Stimulated activated CD8-positive, alpha-beta memory T cell treated with anti-CD3 and anti-CD28 coated beads, Interleukin-4, amount 100 ng/mL, for 48 hours (primary cell): ENCODE measurements around the gene MPDU1.

ENCODE experiments used
- DNase-seq: peaks from one replicate; pipeline ENCODE4 v3.0.0-alpha.2; 2020

MPDU1 gene

DNA sequence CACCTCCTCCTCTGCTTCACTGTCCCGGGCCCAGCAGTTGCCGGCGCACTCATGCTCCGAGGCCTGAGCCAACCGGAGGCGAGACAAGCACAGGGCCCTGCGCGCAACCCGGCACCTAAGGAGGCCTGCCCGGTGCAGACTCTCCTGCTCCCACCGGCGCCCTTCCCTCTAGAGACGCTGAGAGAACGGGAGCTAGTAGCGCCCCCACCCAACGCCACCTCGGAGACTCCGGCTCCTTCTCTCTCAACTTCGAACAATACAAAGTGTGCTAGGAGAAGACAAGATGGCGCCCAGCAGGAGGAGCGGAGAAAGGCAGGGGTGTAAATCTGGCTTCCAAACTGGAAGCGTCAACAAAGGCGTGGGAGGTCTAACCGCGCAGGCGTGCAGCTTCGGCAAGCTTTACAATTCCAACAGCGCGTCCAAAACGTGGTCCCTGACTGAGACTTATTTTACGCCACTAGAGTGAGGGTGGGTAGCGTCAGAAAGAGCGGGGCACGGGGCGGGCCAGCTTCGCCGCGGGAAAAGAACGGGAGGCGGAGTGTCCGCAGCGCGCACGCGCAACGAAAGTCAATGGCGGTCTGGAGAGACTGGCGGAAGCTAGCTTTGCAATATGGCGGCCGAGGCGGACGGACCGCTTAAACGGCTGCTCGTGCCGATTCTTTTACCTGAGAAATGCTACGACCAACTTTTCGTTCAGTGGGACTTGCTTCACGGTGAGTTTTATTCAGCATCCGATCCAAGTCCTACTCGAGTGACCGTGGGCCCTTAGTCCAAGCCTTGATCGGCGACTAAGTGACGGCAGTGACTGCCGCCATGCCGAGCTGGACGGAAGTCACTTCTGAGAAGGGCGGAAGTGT is at the start of gene MPDU1:
Gene MPDU1, plus strand, starts transcription at position 600 of the 857 bp plus-strand sequence. Its CDS starts 11 bp downstream, at position 611.
- DNase-seq, result peak; percentile 95

DNA sequence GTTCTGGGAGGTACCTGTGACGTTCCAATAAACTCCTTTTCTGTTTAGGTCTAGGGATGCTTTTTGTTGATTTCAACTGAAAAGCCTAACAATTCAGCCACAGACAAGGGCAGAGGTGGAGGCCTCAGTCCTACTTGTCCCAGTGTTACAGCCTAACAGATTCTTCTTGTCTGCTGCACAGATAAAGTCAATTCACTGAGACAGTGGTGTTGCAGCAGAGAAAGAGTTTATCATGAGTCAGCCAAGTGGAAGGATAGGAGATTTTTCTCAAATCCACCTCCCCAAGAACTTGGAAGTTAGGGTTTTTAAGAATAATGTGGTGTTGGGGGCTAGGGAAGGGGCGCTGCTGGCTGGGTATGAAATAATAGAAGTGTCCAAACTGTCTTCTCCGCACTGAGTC is 45.6 kb upstream of the MPDU1 start:
- no peak for DNase-seq

DNA sequence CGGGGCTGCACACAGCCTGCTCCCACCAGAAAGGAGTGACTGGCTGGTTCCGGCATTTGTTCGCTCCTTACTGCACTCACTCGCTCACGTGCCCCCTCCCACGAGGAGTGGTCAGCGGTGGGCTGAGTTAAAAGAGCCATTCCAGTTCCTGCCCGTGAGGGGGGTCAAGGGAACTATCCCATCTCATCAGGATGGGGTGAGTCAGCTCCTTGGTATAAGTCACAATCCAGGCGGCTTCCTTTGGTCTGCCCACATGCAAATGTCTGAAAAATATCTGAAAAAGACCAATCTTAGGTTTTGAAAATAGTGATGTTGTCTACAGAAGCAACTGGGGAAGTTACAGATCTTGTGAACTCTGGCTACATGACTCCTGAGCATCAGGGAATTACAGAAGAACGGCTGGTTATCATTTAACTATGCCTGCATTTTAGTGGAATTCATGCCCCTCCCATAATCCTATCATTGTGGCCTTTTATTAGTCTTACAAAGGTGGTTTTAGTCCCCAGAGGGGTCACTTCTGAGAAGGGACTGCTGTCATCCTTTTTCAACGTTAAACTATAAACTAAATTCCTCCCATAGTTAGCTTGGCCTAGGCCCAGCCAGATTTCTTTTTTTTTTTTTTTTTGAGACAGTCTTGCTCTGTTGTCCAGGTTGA is 44.6 kb upstream of the MPDU1 start:
- DNase-seq, result no peak

DNA sequence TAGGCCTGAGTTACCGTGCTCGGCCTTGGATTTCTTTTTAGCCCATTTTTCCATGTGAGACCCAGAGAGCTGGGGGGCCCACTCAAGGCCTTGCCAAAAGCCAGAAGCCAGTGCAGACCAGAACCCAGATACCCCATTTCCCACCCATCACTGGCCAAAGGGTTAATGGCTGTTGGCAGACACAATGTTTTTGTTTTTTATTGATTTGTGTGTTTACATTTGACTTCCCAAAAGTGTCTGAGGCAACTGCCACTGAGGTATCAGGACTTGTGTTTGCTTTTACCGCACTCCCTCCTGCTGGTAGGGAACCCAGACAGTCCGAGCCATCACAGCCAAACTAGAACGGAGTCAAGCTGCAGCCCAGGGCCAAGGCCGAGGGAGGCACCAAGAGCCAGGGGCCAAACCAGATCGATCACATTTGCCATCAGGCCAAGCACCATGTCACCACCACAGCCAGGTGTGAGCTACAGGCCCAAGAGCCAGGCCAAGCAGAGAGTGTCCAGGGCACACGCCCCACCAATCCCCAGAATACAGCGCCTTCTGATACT is 42.5 kb upstream of the MPDU1 start:
- no peak for DNase-seq

DNA sequence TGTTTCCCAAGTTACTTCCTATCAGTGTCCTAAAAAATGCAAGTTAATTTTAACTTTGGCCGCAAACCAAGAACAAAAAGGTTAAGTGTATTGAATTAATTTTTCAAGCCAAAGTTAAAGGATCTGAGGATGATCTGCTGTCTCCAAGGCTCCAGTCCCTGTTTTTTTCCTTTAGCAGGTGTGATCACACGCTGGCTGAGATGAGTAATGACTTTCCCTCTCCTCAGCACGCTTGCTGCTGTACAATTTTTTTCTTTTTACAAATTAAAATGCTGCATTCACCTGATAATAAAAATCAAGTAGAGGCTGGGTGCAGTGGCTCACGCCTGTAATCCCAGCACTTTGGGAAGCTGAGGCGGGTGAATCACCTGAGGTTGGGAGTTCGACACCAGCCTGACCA is 38.7 kb upstream of the MPDU1 start:
- DNase-seq, result no peak

DNA sequence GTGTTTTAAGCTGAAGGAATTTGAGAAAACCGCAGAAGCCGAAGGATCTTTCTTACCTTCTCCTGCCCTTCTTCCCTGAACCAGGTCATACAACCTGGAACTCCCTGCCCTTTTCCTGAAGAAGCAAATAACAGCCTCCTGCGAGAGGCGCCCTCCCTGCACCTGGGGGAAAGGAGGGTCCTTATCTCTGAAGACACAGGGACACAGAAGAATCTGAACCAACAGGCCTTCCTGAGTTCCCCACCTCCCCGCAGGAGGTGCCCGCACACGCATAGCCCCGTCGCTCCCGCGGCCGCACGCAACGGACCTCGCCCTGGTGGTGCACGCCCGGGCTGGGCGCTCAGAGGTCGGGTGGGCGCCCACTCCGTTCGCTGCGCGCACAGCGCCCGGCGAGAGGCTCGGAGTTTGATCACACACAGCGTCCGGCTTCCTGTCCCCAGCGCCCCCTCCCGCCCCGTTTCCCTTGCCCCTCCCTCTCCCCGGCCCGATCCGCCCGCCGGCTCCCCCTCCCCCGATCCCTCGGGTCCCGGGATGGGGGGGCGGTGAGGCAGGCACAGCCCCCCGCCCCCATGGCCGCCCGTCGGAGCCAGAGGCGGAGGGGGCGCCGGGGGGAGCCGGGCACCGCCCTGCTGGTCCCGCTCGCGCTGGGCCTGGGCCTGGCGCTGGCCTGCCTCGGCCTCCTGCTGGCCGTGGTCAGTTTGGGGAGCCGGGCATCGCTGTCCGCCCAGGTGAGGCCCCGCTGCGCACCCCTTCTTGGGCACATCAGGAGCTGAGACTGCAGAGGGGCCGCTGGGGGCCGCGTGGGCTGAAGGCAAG is 34.9 kb upstream of the MPDU1 start, which contains the start of gene TNFSF12:
Gene TNFSF12, plus strand, starts transcription at position 474 of the 816 bp plus-strand sequence. Its CDS starts 96 bp downstream, at position 570.
- peak; percentile 72 for DNase-seq

DNA sequence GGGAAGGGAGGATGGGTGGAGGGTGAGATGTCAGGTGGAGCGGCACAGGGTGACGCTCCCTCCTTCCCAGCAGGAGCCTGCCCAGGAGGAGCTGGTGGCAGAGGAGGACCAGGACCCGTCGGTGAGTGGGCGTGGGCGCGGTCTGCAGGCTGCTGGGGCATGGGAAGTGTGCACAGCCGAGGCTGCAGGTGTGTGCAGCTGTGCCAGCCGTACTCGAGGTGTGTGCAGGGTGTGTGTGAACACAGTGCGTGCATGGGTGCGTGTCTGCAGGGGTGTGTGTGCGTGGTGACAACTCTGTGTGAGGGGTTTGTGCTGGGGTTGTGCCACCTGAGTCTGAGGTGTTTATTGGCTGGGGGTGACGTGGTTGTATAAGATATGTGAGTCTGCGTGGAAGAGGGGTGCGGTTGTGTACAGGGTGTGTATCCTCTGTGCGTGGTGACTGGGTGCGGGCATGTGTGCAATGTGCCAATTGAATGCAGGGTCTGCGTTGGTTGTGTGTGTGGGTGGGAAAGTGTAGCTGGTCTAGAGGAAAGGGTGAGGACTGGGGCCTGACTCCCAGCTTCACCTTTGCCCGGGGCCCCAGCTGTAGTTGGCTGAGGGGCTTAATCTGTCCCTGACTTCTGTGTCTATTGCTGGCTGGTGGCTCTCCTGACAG is 34.1 kb upstream of the MPDU1 start:
- peak; percentile 63 for DNase-seq

DNA sequence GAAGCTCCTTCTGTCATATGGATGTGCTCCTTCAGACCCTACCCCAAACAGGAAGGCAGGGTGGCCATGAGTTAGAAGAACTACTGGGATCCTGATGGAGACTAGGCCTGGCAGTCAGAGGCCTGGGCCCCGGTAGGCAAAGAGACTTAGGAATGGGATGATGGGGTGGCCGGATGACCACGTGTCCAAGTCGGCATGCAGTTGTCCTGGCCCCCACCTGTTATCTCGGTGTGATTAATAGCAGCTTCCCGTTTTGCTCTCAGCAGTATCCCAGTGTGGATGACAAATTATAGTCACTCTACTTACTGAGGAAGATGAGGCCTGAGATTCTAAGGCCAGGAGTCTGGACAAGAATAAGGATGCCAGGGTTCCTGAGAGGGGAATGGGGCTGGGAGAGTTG is 33.3 kb upstream of the MPDU1 start:
- no peak for DNase-seq

DNA sequence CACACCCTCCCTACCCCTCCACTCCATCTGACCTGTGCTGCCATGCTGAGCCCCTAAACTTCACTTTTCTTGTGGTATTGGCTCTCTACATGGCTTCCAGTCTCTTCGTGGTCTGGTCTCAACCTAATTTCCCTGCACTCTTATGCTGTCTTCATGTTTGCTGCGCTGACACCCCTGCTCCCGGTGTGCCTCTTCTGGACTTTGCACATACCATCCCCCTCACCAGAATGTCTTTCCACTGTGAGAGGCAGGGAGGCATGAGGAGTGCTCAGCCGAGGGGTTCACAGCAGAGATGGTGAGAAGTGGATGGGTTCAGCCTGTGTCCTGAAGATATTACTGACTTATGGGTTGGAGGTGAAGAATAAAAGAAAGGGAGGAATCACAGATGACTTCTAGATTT is 32.3 kb upstream of the MPDU1 start:
- no peak for DNase-seq

DNA sequence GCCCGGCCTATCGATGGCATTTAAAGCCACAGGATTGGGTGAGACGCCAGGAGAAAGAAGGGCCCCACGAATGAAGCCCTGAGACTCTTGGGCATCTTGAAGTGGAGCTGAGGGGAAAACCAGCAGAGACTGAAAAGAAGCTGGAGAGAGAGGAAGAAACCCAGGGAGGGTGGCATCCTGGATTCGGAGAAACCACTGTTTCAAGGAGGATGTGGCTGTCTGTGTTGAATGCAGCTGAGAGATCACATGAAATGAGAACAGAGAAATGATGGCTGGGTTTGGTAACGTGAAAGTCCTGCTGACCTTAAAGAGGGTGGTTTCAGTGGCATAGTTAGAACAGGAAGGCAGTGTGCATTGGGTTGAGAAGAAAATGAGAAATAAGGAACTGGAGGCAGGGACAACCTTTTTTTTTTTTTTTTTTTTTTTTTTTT is 31.0 kb upstream of the MPDU1 start:
- DNase-seq, result no peak

DNA sequence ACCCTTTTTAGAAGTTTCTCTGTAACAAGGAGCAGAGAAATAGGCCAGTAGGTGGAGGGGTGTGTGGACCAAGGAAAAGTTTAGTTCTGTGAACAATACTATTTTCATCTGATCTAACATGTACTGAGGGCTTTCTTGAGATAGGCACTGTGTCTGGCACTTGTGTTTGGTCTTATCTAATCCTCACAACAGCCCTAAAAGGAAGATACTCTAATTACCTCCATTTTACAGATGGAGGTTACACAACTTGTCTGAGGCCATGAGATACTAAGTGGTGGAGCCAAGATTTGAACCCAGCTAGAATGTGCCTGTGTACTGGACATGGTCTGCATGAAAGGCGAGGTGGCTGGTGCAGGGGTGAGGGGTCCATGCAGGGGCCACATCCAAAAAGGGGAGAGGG is 30.3 kb upstream of the MPDU1 start:
- DNase-seq, result no peak

DNA sequence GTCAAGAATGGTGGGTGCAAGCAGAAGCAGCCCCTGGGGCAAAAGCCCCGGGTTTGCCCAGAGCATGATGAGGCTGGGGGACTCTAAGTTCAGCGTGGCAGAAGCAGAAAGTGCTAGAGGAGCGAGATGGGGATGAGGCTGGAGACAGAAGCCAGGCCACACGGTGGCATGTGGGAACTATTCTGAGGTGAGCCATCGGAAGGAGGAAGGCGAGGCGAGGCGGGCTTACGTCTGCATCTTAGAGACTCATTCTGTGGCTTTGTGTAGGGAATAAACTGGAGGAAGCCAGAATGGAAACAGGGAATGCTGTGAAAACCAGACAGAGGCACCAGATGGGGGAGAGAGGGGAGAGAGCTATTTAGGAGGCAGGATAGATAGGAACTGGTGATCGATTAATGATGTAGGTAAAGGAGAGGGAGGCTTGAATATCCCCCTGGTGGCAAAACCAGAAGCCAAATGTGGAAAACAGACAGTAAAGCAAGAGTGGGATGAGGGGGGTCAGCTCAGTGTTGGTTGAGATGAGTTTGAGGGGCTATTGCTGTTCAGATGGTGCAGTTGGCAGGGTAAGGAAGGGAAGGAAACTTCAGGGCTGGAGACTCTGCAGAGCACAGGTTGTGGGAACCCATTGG is 28.2 kb upstream of the MPDU1 start:
- no peak for DNase-seq

DNA sequence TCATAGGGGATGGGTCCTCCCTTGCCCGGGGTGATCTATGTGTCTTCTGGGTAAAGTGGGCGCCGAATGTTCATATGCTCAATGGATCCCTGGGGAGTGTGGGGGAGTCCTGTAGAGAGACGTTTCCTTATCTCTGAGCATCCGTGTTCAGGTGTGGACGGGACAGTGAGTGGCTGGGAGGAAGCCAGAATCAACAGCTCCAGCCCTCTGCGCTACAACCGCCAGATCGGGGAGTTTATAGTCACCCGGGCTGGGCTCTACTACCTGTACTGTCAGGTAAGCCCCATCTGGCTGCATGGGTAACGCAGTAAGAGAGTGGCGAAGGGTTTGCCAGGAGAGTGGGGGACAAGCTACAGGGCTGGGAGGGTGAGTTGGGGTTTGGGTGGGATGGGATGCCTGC is 27.0 kb upstream of the MPDU1 start:
- no peak for DNase-seq

DNA sequence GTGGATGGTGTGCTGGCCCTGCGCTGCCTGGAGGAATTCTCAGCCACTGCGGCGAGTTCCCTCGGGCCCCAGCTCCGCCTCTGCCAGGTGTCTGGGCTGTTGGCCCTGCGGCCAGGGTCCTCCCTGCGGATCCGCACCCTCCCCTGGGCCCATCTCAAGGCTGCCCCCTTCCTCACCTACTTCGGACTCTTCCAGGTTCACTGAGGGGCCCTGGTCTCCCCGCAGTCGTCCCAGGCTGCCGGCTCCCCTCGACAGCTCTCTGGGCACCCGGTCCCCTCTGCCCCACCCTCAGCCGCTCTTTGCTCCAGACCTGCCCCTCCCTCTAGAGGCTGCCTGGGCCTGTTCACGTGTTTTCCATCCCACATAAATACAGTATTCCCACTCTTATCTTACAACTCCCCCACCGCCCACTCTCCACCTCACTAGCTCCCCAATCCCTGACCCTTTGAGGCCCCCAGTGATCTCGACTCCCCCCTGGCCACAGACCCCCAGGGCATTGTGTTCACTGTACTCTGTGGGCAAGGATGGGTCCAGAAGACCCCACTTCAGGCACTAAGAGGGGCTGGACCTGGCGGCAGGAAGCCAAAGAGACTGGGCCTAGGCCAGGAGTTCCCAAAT is 26.4 kb upstream of the MPDU1 start:
- no peak for DNase-seq

DNA sequence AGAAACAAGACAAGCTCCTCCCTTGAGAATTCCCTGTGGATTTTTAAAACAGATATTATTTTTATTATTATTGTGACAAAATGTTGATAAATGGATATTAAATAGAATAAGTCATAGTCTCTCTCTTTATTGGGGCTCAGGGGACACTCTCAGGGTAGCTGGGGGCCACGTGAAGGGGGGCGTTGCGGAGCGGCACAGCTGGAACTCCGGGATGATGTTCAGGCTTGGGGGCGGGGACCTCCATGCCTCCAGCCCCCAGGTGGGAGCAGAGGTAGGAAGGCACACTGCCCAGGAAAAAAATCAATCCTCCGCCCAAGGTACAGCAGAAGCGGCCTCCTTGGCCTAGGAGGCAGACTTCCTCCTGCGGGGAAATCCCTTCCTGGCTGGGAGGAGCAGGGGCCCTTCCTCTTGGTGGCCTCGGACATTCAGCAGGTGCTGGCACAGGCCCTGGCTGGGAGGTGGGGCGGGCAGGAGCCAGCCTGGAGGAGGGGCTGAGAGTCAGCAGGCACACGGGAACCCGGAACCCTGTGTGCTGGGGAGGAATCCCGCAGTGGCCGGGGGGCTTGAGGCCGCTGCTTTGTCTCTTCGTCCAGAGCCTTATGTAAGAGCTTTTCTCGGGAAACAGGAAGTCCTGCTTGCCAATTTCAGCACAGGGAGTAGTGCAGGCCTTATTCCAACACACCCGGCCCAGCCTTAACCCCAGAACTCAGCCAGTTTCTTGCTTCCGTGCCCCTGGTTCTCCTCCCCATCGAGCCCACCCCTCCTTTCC is 25.7 kb upstream of the MPDU1 start:
- no peak for DNase-seq

DNA sequence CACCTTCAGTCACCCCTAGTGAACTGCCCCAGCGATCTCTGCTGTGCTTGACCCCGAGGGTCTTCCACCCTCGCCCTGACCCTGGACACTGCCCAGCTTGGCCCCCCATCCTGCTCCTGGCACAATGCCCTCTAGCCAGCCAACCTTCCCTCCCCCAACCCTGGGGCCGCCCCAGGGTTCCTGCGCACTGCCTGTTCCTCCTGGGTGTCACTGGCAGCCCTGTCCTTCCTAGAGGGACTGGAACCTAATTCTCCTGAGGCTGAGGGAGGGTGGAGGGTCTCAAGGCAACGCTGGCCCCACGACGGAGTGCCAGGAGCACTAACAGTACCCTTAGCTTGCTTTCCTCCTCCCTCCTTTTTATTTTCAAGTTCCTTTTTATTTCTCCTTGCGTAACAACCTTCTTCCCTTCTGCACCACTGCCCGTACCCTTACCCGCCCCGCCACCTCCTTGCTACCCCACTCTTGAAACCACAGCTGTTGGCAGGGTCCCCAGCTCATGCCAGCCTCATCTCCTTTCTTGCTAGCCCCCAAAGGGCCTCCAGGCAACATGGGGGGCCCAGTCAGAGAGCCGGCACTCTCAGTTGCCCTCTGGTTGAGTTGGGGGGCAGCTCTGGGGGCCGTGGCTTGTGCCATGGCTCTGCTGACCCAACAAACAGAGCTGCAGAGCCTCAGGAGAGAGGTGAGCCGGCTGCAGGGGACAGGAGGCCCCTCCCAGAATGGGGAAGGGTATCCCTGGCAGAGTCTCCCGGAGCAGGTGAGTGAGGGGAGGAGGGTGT is 24.9 kb upstream of the MPDU1 start, which contains the start of gene TNFSF13:
Gene TNFSF13, plus strand, starts transcription at position 207 of the 776 bp plus-strand sequence. Its CDS starts 290 bp downstream, at position 497.
- no peak for DNase-seq

DNA sequence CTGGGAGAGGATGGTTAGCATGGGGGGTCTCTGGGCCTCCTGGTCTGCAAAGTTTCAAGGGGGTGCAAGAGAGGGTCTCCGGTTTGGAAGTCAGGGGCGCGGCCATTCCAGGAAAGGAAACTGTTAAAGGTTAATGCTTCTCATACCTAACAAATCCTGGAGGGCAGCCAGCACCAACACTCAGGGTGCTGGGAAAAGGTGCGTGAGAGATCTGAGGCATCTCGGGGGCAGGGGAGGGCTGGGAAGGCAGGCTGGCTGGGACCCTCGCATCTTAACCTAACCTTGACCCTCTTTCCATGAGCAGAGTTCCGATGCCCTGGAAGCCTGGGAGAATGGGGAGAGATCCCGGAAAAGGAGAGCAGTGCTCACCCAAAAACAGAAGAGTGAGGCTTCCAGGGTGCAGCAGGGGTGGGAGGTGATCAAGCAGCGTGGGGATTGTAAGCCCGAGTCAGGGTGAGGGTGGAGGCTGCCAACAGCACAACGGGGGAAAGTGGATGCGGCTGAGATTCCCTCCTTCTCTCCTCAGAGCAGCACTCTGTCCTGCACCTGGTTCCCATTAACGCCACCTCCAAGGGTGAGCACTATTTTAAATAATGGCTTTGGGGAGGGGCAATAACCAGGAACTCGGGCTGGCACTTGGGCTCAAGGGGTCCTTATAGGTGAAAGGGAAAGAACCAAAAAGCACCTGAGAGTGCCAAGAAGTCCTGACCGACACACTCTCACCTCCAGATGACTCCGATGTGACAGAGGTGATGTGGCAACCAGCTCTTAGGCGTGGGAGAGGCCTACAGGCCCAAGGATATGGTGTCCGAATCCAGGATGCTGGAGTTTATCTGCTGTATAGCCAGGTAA is 24.1 kb upstream of the MPDU1 start:
- no peak for DNase-seq

DNA sequence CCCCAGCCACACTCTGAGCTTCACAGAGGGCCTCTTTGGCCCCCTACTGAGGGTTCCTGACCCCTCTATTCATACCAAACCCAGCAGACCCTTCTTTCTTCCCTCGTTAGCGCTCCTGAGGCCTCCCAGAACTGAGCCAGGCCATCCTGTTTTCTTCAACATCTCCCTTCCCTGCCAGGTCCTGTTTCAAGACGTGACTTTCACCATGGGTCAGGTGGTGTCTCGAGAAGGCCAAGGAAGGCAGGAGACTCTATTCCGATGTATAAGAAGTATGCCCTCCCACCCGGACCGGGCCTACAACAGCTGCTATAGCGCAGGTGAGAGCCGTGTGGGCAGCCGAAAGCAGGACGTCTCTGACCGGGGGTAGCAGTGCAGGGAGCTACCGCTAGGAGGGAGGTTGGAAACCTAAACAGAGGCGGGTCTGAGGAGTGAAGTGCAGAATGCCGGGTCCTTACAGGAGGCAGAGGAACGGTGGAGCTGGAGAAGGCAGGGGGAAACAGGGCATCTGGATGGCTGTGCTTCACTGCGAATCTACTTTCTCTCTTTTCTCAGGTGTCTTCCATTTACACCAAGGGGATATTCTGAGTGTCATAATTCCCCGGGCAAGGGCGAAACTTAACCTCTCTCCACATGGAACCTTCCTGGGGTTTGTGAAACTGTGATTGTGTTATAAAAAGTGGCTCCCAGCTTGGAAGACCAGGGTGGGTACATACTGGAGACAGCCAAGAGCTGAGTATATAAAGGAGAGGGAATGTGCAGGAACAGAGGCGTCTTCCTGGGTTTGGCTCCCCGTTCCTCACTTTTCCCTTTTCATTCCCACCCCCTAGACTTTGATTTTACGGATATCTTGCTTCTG is 23.3 kb upstream of the MPDU1 start:
- DNase-seq, result peak; percentile 79
